OCI-LY7 (cell line): Measurements from ENCODE around the gene IFITM5. TPM values are rescaled to one million over a fixed set of nuclear protein-coding genes. Genes with fewer than 3 reads are reported as not detected.
A peak's percentile ranks its signal among the peaks of the same experiment; 100 is the strongest.

ENCODE experiments used
- BruUV-seq: library from RNA; stranded (reverse); fragments of 400-500 nt; replicated peaks from 2 replicates; lab custom pipeline; 2021; lab: Mats Ljungman, UMichigan
- CTCF ChIA-PET: fragments of 300-600 bp; sonication (Branson Sonifier 250); formaldehyde crosslinking; loops from one replicate; lab custom pipeline; 2022; ENCODE audit warnings: antibody characterized with exemption; ENCODE audit not compliant: unreplicated experiment; lab: Charles Lee
- POLR2A ChIA-PET: fragments of 300-600 bp; sonication (Branson Sonifier 250); formaldehyde crosslinking; loops from one replicate; lab custom pipeline; 2022; ENCODE audit warnings: antibody characterized with exemption; lab: Charles Lee
- DNase-seq: peaks from one replicate; pipeline ENCODE4 v3.0.0-alpha.2; 2015; ENCODE audit warnings: low spot score
- H2AFZ ChIP-seq: fragments of 200-600 bp; sonication (generic), shearing (Covaris generic); 2 replicates; pipeline ENCODE4 v1.6.1; 2014; ENCODE audit warnings: mild to moderate bottlenecking, antibody characterized with exemption, low read length, moderate library complexity
- H3K27ac ChIP-seq: fragments of 200-600 bp; sonication (generic); 2 replicates; pipeline ENCODE4 v1.5.1; 2014; ENCODE audit warnings: mixed run types, low read depth, mild to moderate bottlenecking, moderate library complexity, low read length, inconsistent platforms; ENCODE audit not compliant: poor library complexity, severe bottlenecking
- H3K36me3 ChIP-seq: fragments of 200-600 bp; sonication (generic); 2 replicates; pipeline ENCODE4 v1.6.1; 2014; ENCODE audit warnings: mild to moderate bottlenecking, antibody characterized with exemption, low read length, moderate library complexity, mixed read lengths; ENCODE audit not compliant: insufficient read depth
- H3K4me1 ChIP-seq: fragments of 200-600 bp; sonication (generic); 2 replicates; pipeline ENCODE4 v1.5.1; 2014; ENCODE audit warnings: mild to moderate bottlenecking, low read length; ENCODE audit not compliant: insufficient read depth, poor library complexity, severe bottlenecking
- H3K4me2 ChIP-seq: fragments of 200-600 bp; sonication (generic); 2 replicates; pipeline ENCODE4 v1.6.1; 2014; ENCODE audit warnings: mild to moderate bottlenecking, low read length
- H3K4me3 ChIP-seq: fragments of 200-600 bp; sonication (generic); 2 replicates; pipeline ENCODE4 v1.5.1; 2014; ENCODE audit warnings: mild to moderate bottlenecking, low read depth, low read length; ENCODE audit not compliant: poor library complexity, severe bottlenecking
- H3K79me2 ChIP-seq: fragments of 200-600 bp; sonication (generic); 2 replicates; pipeline ENCODE4 v1.6.1; 2016; ENCODE audit warnings: low read depth, mild to moderate bottlenecking, low read length, moderate library complexity, mixed read lengths; ENCODE audit not compliant: insufficient read depth
- H3K9me2 ChIP-seq: fragments of 200-600 bp; sonication (generic); 2 replicates; pipeline ENCODE4 v1.6.1; 2016; ENCODE audit warnings: mild to moderate bottlenecking, low read length, mixed read lengths; ENCODE audit not compliant: insufficient read depth
- H3K9me3 ChIP-seq: fragments of 200-600 bp; sonication (generic); 2 replicates; pipeline ENCODE4 v1.6.1; 2014; ENCODE audit warnings: mild to moderate bottlenecking, mixed run types, low read length, mixed read lengths
- H4K20me1 ChIP-seq: fragments of 200-600 bp; sonication (generic); 2 replicates; pipeline ENCODE4 v1.6.1; 2014; ENCODE audit warnings: mild to moderate bottlenecking, antibody characterized with exemption, low read length, moderate library complexity, mixed read lengths; ENCODE audit not compliant: insufficient read depth
- CTCF ChIP-seq: fragments of 200-600 bp; sonication (generic); conservative IDR thresholded peaks from 2 replicates; pipeline ENCODE4 v1.5.1; 2014; ENCODE audit warnings: mild to moderate bottlenecking, antibody characterized with exemption, low read length, moderate library complexity, mixed read lengths
- EZH2phosphoT487 ChIP-seq: fragments of 200-600 bp; sonication (generic); IDR thresholded peaks from 2 replicates; pipeline ENCODE4 v1.6.1; 2018; ENCODE audit warnings: low read depth, borderline replicate concordance, mild to moderate bottlenecking, mixed run types, antibody characterized with exemption, low read length, moderate library complexity, mixed read lengths
- intact Hi-C: fragments of 100-400 bp; cut with micrococcal nuclease; formaldehyde crosslinking; loops from one replicate; pipeline ENCODE4 v1.10.0; 2022; ENCODE audit not compliant: unreplicated experiment
- total RNA-seq, 2 experiments: library from RNA; depleted of rRNA in 1 of 2; stranded (reverse); fragments of >200 nt in 1 of 2; shearing (Covaris generic) in 1 of 2; gene quantifications; 2 replicates each; pipeline ENCODE4 v1.2.3, GENCODE V29; 2014 to 2022

Gene IFITM5
- total RNA-seq, 2 experiments from 2014 or later = not detected

- BruUV-seq = TSS peak; percentile 92
- intact Hi-C loops = loop anchor here (10.0 kb wide), 1 partner anchor 1184 kb away; no protein-coding TSS in a partner anchor
- DNase-seq = peak; percentile 55
- peak overlapping the region; percentile 57 for H3K27ac ChIP-seq
- POLR2A ChIA-PET = interaction anchor here (0.7 to 4.6 kb wide), 10 partner anchors 8 to 466 kb away, joined by 3 to 63 read pairs (median 6); no protein-coding TSS in a partner anchor
- CTCF ChIA-PET = interaction anchor here (0.8 to 1.3 kb wide), 3 partner anchors 10 to 34 kb away, joined by 4 to 5 read pairs (median 5); no protein-coding TSS in a partner anchor
- H3K9me3 ChIP-seq = no peaks in the 10 kb centered on the region
- no peaks in the 10 kb centered on the region for H3K9me2 ChIP-seq
- H2AFZ ChIP-seq = peak overlapping the region; percentile 79; the same call in 1 of the 2 replicates
- peak overlapping the region; percentile 60 for H3K4me2 ChIP-seq
- peak overlapping the region; percentile 44 for H3K4me3 ChIP-seq
- no peaks in the 10 kb centered on the region for H3K36me3 ChIP-seq
- H3K4me1 ChIP-seq = peaks cover 47% of the 10 kb centered on the region
- H4K20me1 ChIP-seq = no peaks in the 10 kb centered on the region
- H3K79me2 ChIP-seq = no peaks in the 10 kb centered on the region
- no peak for TF ChIP-seq EZH2phosphoT487
- no peak for TF ChIP-seq CTCF
These were observed 41.5 kb upstream of the IFITM5 start for GRCh38 chr11:340539-341512.

- ChIA-PET POLR2A (interaction anchor here (0.7 to 4.6 kb wide), 11 partner anchors 8 to 467 kb away, joined by 3 to 63 read pairs (median 5); no protein-coding TSS in a partner anchor), CTCF (interaction anchor here (0.5 to 1.3 kb wide), 4 partner anchors 9 to 103 kb away, joined by 3 to 5 read pairs (median 4); no protein-coding TSS in a partner anchor)
- TF ChIP-seq CTCF (no peak), EZH2phosphoT487 (no peak)
- no peaks in the 10 kb centered on the region for H4K20me1 ChIP-seq
- peak overlapping the region; percentile 60; the same call in 1 of the 2 replicates for H3K4me2 ChIP-seq
- peak overlapping the region; percentile 44 for H3K4me3 ChIP-seq
- intact Hi-C loops = loop anchor here (10.0 kb wide), 1 partner anchor 1185 kb away; no protein-coding TSS in a partner anchor
- peak overlapping the region; percentile 60; the same call in 1 of the 2 replicates for H2AFZ ChIP-seq
- BruUV-seq = no TSS peak
- H3K36me3 ChIP-seq = no peaks in the 10 kb centered on the region
- no peak for DNase-seq
- H3K9me3 ChIP-seq = no peaks in the 10 kb centered on the region
- H3K79me2 ChIP-seq = no peaks in the 10 kb centered on the region
- peak overlapping the region; percentile 57 for H3K27ac ChIP-seq
- H3K4me1 ChIP-seq = peaks cover 55% of the 10 kb centered on the region
- H3K9me2 ChIP-seq = no peaks in the 10 kb centered on the region
These were observed 40.6 kb upstream of the IFITM5 start for GRCh38 chr11:339963-340362.
